ENCODE data around the gene RBFOX2.
"Not testable (repeated sequence)": the region's sequence is repeated elsewhere in the genome, so short reads cannot be mapped to it uniquely, and the experiment has no call there.

RBFOX2 gene

GRCh38 chr22:36028646-36029405, at the start of gene RBFOX2:
Gene RBFOX2, minus strand, starts transcription at chr22:36028824. Its CDS starts 399 bp downstream, at chr22:36028425.
- DNase-seq = peak; percentile 95

GRCh38 chr22:36077271-36077670, 48.6 kb upstream of the RBFOX2 start:
- no peak for DNase-seq

GRCh38 chr22:36075724-36076123, 47.1 kb upstream of the RBFOX2 start:
- no peak for DNase-seq

DNA sequence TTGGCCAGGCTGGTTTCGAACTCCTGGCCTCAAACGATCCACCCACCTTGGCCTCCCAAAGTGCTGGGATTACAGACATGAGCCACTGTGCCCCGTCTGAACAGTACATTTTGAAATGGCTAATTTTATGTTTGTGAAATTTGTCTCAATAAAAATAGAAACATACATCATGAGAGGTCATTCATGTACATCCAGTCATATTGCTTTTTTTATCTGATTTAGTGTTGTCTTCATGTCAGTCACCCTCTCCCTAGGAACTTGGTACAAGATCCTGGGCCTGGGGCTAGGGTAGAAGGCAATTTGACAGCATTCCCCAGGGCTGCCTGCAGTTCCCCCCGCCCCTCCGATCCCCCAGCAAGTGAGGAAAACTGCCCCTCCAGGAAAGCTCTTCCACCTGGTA, 46.6 kb upstream of the RBFOX2 start:
- no peak for DNase-seq

- DNase-seq = no peak
Measured at GRCh38 chr22:36073476-36073875, 44.9 kb upstream of the RBFOX2 start.

- DNase-seq = not testable (repeated sequence)
Measured at GRCh38 chr22:36070645-36071044, 42.0 kb upstream of the RBFOX2 start.

DNA sequence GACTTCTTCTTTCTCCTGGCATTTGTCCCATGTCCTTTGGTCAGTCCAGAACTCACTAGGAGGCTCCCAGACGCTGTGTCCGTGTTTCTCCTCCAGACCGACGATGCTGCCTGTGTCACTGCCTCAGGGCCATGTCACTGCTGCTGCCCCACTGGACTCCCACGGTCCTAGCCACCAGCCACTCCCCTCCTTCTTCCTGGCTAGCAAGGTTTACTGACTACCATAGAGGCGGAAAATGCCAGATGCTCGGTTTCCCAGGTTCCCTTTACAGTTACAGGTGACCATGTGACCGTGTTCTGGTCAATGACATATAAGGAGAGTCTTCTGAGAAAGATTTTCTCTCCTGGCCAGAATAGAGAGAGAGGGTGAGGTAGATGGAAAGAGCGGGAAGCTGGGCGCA, 40.7 kb upstream of the RBFOX2 start:
- no peak for DNase-seq

- DNase-seq = peak; percentile 0
Measured at GRCh38 chr22:36068776-36069344, 40.2 kb upstream of the RBFOX2 start.

GRCh38 chr22:36067235-36067558, 38.6 kb upstream of the RBFOX2 start:
- no peak for DNase-seq

- peak; percentile 94 for DNase-seq
Measured at GRCh38 chr22:36065775-36066544, 37.3 kb upstream of the RBFOX2 start.

DNA sequence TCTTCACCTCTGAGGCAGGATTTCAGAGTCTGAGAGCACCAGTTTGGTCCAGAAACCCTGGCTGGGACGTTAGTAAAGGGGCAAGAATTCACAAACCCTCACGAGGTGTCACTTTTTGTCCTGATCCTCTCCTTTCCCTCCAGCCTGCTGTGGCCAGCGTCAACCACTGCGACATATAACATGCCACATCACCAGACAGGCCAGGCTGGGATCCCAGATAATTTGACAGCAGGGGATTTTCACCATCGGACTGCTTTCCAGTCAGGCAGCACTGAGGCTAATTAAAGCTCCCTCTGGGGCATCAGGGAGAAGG, 36.8 kb upstream of the RBFOX2 start:
- DNase-seq = no peak

DNA sequence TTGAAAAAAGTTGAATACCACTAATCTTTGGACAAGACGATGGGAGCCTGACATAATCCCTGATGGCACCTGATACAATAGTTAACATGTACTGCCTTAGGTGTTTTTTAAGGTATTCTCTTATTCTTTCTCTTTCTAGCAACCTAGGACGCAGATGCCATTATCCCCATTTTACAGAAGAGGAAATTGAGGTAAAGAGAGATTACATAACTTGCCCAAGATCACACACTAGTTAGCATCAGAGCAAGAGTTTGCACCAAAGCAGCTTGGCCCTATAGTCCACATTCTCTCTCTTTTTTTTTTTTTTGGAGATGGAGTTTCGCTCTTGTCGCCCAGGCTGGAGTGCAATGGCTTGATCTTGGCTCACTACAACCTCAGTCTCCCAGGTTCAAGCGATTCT, 35.7 kb upstream of the RBFOX2 start:
- no peak for DNase-seq

- no peak for DNase-seq
Measured at GRCh38 chr22:36056980-36057379, 28.4 kb upstream of the RBFOX2 start.

GRCh38 chr22:36055376-36056295, 27.0 kb upstream of the RBFOX2 start:
- DNase-seq = peak; percentile 23

- DNase-seq = not testable (repeated sequence)
Measured at GRCh38 chr22:36054446-36054845, 25.8 kb upstream of the RBFOX2 start.

GRCh38 chr22:36053242-36054147, 24.9 kb upstream of the RBFOX2 start:
- DNase-seq = no peak

DNA sequence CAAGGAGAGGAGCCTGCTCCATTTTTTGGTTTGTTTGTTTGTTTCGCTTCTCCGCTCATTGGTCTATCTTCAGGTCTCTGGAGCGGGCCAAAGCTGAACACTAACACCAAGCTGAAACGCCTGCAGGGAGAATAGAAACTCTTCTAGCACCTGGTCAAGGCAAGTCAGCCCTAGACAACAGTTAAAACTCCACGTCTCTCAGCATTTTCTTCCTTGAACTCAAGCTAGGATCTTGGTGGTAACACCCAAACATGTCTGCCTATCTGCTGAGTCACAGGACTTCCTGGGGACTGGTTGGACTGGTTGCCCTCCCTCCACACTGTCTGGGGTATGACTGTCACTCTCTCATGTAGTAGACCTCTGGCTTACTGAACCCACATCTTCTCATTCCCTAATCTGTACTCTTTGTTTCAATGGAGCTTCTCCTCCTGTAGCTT, 23.9 kb upstream of the RBFOX2 start:
- no peak for DNase-seq

GRCh38 chr22:36049678-36049997, 21.0 kb upstream of the RBFOX2 start:
- DNase-seq = no peak

- no peak for DNase-seq
Measured at GRCh38 chr22:36048911-36049677, 20.5 kb upstream of the RBFOX2 start.

GRCh38 chr22:36044517-36044916, 15.9 kb upstream of the RBFOX2 start:
- not testable (repeated sequence) for DNase-seq

GRCh38 chr22:36042240-36042639, 13.6 kb upstream of the RBFOX2 start:
- DNase-seq = no peak

Data from NCI-H1092 treated with DMSO at 0.1 percent for 48 hours (cell line).